ENCODE measurements around the gene PRELID2.

DNA sequence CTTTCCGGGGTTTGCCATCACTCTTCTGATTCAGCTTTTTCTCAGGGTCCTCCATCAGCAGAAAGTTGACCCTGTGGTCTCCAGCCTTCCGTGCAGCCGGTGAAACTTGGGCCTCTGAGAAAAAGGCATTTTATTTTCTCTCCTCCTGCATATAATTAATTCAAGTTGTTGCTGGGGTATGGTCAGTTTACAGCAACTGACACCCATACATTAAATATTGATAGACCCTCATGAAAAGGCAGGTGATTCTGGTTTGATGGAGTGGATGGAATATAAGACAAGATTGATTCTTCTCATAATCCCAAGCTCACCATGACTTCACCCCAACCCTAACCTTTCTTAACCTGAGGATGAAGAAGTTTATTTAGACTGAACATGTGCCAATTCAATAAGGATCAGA, 37.8 kb upstream of the PRELID2 start, which contains the start of gene GRXCR2:
- TF ChIP-seq POLR2A (IDR thresholded peaks at IDR 0.05; ENCODE audit: low read length) (no peak), GATA1 (IDR thresholded peaks at IDR 0.05; ENCODE audit: low read depth, low read length) (no peak)

Measured in erythroblast (primary cell).